Ishikawa (cell line): ENCODE data around the gene ST3GAL6.

Source experiments
- CEBPB ChIP-seq: IDR thresholded peaks from 2 replicates; pipeline ENCODE4 v1.6.1; 2012
- CREB1 ChIP-seq: IDR thresholded peaks from 2 replicates; pipeline ENCODE4 v1.6.1; 2012; ENCODE audit warnings: low read depth
- EGR1 ChIP-seq: IDR thresholded peaks from 2 replicates; pipeline ENCODE4 v1.6.1; 2012
- EP300 ChIP-seq: IDR thresholded peaks from 2 replicates; pipeline ENCODE4 v1.6.1; 2012; ENCODE audit warnings: borderline replicate concordance
- FOXM1 ChIP-seq: IDR thresholded peaks from 2 replicates; pipeline ENCODE4 v1.6.1; 2012; ENCODE audit warnings: low read depth, borderline replicate concordance
- MAX ChIP-seq: IDR thresholded peaks from 2 replicates; pipeline ENCODE4 v1.6.1; 2012
- NFIC ChIP-seq: IDR thresholded peaks from 2 replicates; pipeline ENCODE4 v1.6.1; 2012
- RAD21 ChIP-seq: IDR thresholded peaks from 2 replicates; pipeline ENCODE4 v1.6.1; 2012; ENCODE audit warnings: low read depth
- REST ChIP-seq: IDR thresholded peaks from 2 replicates; pipeline ENCODE4 v1.6.1; 2012; ENCODE audit warnings: low read depth, mild to moderate bottlenecking
- TAF1 ChIP-seq: IDR thresholded peaks from 2 replicates; pipeline ENCODE4 v1.6.1; 2012; ENCODE audit warnings: low read depth, mild to moderate bottlenecking
- TCF12 ChIP-seq: IDR thresholded peaks from 2 replicates; pipeline ENCODE4 v1.6.1; 2012; ENCODE audit warnings: low read depth
- TEAD4 ChIP-seq: IDR thresholded peaks from 2 replicates; pipeline ENCODE4 v1.6.1; 2012
- USF1 ChIP-seq: IDR thresholded peaks from 2 replicates; pipeline ENCODE4 v1.6.1; 2012
- YY1 ChIP-seq: IDR thresholded peaks from 2 replicates; pipeline ENCODE4 v1.6.1; 2012; ENCODE audit warnings: low read depth
- ZBTB7A ChIP-seq: IDR thresholded peaks from 2 replicates; pipeline ENCODE4 v1.6.1; 2012; ENCODE audit warnings: low read depth

Gene ST3GAL6

GRCh38 chr3:98722389-98722788 is 40.8 kb upstream of the ST3GAL6 start:
- no peak for TF ChIP-seq EP300
- no peak for TF ChIP-seq NFIC
- TF ChIP-seq REST: no peak
- TF ChIP-seq CREB1: no peak
- no peak for TF ChIP-seq ZBTB7A
- TF ChIP-seq TAF1: no peak
- TF ChIP-seq EGR1: no peak

- TF ChIP-seq TEAD4: no peak
- TF ChIP-seq YY1: no peak
- TF ChIP-seq CREB1: no peak
- no peak for TF ChIP-seq FOXM1
- no peak for TF ChIP-seq USF1
- no peak for TF ChIP-seq REST
- TF ChIP-seq CEBPB: no peak
- TF ChIP-seq ZBTB7A: no peak
- no peak for TF ChIP-seq MAX
- TF ChIP-seq EGR1: no peak
- TF ChIP-seq TCF12: no peak
- TF ChIP-seq EP300: no peak
- no peak for TF ChIP-seq TAF1
- no peak for TF ChIP-seq RAD21
- TF ChIP-seq NFIC: no peak
Measured at GRCh38 chr3:98725352-98725751, 37.8 kb upstream of the ST3GAL6 start.

GRCh38 chr3:98726084-98726483 is 37.1 kb upstream of the ST3GAL6 start:
- TF ChIP-seq NFIC: no peak

GRCh38 chr3:98727638-98728037 is 35.5 kb upstream of the ST3GAL6 start:
- TF ChIP-seq MAX: no peak
- no peak for TF ChIP-seq CREB1
- no peak for TF ChIP-seq USF1
- TF ChIP-seq FOXM1: no peak

GRCh38 chr3:98728672-98729071 is 34.5 kb upstream of the ST3GAL6 start:
- TF ChIP-seq YY1 (no peak), MAX (no peak), REST (no peak), CREB1 (no peak), CEBPB (no peak), EP300 (no peak), RAD21 (no peak), TAF1 (no peak), ZBTB7A (no peak), EGR1 (no peak), FOXM1 (no peak)

GRCh38 chr3:98730338-98730737 is 32.8 kb upstream of the ST3GAL6 start:
- TF ChIP-seq ZBTB7A: no peak
- TF ChIP-seq TCF12: no peak
- TF ChIP-seq CEBPB: no peak
- TF ChIP-seq EGR1: no peak
- no peak for TF ChIP-seq TEAD4
- no peak for TF ChIP-seq YY1
- TF ChIP-seq USF1: no peak
- no peak for TF ChIP-seq FOXM1
- TF ChIP-seq MAX: no peak
